Embryonic facial prominence (tissue), 1 donor: Measurements from ENCODE around the gene OR5M8.

Experiments used
- DNase-seq: peaks from one replicate; pipeline ENCODE4 v3.0.0-alpha.2; 2016; ENCODE audit errors: extremely low spot score

Gene OR5M8

DNA sequence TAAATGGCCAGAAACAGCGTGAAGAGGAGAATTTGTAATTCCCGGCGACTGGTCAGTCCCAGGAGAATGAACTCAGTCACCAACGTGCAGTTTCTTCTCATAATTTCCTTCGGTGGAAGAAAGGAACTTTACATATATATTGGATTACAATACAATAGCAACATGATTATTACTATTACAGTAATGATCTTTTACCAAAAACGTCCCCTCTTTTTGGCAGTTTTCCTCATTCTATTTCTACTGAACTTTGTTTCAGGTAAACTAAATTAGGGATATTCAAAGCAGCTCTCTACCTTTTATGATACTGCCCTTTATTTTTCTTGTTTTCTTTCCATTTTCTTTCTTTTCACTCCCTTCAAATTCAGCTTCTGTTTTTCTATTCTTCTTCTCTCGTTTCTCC is at the start of gene OR5M8:
TSS of gene OR5M8 (minus strand) at position 101 of the 400 bp plus-strand sequence. CDS start at position 101, 0 bp downstream.
- no peak for DNase-seq

DNA sequence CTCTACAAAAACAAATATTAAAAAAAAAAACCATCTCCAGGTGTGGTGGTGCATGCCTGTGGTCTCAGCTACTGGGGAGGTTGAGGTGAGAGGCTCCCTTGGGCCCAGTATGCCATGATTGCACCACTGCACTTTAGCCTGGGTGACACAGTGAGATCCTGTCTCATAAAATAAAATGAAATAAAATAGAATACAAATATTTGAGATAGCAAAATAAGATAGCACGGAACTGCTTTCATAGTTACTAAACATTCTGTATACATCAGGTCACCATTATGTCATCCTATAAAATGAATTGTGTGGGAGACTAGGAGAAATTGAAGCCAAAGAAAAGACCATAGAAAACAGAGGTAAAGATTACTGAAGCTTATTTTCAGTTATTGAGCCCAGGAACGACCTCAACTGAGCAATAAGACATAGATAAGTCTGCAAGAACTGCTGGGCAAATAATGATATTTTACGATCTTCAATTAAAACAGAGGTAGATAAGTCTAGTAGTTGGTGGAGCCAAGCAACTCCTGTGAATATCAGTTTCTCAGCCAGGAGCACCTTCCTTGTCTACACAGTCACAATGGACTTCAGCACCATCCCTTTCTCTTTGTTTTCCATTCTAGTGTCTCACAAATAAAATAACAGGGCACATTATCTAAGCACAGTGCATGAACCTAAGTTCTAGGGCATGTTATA is 42.0 kb upstream of the OR5M8 start:
- DNase-seq = no peak

DNA sequence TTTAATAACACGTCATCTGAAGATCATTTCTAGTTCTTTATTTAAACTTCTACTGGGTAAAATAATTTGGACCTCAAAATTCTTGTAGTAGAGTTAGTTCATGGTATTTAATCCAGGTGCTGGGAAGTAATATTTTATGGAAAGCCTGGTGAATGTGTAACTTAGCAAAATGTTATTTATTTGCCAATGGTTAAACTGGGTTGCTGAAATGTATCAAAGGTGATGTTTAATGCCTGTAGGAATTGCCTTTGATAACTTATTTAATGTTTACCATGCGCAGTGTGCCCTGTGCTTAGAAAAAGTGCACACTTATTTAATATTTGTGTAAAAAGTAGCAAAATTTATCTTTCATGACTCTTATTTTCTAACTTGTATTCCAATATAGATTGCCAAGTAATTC is 40.7 kb upstream of the OR5M8 start:
- DNase-seq = no peak

DNA sequence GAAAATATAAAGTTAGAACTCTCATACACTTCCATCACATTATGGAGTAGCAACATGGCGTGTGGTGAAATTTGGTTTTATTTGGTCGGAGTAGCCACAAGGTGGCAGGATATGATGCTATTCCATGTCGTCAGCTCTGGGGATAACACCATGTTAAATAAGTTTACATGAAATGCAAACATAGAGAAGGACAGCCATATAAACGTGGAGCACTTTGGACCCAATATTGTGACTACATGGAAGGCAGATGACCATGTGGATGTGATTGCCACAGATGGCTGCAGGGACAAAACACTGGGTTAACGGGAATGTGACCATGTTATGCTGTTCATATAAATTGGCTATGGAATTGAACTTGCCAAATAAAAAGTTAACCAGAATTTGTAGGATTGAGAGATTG is 30.8 kb upstream of the OR5M8 start:
- no peak for DNase-seq

DNA sequence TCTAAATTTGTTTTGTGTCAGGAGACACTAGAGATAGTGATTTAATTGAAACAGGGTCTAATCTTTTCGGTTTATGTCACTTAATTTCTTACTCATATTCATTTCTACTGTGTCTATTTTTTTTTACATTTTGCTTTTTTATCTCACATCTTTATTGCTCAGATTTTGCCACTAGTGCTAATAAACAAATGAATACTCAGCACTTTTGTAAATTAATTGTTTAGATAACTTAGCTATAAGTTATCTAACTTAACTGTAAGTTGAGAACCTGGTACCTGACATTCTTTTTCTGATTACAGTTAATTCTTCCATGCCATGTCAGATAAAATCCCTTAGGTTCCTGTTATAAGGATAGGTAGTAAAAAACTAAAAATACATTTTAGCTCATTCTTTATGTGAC is 22.1 kb upstream of the OR5M8 start:
- DNase-seq = no peak

DNA sequence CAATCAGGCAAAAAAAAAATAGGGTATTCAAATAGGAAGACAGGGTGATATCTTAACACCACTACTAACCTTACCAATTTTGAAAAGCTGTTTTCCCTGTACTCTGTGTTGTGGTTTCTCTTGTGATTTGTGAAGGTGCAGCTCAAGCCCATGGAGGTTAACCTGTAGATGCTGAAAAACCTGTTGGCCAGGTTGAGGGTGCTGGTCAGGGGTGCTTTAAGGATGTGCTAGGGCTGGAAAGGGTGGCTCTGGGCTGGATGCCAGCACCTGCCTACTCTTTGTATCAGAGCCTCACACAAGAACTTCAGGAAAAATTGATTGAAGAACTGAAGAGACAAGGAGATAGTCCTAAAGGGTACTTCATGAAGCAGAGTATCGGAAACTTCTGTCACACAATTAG is 18.3 kb upstream of the OR5M8 start:
- no peak for DNase-seq

DNA sequence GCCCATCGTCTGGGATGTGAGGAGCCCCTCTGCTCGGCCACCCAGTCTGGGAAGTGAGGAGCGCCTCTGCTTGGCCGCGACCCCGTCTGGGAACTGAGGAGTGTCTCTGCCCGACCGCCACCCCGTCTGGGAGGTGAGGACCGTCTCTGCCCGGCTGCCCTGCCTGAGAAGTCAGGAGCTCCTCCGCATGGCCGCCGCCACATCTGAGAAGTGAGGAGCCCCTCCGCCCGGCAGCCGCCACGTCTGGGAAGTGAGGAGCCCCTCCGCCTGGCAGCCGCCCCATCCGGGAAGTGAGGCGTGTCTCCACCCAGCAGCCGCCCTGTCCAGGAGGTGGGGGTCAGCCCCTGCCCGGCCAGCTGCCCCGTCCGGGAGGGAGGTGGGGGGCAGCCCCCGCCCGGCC is 5.8 kb upstream of the OR5M8 start:
- no peak for DNase-seq

DNA sequence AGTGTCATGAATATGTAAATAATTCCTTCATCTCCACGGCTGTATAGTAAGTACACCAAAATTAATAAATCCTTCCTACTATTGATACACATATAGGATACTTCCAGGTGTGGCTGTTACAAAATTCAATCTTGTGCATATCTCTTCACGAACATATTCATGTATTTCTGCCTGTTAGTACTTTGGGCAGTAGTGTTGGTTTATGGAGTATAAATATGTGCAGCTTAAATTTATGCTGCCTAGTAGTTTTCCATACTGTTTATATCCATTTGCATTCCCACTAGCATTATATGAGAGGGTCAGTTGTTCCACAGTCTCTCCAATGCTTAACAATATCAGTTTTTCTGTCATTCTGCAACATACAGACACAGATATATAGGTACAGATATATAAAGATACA is 3.9 kb upstream of the OR5M8 start:
- no peak for DNase-seq

DNA sequence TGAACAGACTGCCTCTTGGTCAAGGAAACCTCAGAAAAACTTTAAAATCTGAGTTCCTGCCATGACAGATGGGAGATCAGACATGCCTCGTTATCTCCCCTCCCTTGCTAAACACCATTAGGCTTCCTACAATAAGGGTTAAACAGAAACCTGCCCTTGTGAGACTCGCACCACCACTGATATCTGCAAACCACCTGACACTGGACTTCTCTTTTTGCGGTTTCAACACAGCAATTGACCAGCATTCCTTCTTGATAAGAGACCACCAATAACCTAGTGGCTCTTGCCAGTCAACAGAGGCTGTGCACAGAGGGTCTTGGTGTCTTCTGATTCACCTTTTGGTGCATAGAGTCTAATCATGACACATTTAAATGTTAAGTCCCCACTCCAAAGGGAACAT is 4.4 kb downstream of the OR5M8 start:
- no peak for DNase-seq

DNA sequence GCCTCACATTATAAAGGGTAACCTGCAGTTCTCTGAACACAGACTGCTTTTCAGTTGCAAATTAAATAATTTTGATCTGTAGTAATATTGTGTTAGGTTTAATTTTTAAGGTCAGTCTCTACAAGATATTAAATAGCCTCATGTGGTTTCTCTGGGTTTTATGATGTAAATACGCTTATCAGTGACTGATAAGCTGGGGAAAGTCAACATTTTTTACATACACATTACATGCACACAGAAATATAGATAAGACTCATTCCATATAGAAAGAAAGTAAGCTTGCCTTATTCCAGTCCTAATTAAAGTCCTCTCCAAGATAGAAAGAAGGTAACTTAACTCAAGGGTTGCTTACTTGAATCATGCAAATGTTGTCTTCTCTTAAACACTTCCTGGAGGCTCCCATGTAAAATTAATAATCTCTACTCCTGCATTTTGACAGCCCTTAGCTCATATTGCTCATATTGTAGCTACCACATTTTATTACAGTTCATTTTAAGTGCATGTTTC is 16.4 kb downstream of the OR5M8 start:
- DNase-seq = no peak

DNA sequence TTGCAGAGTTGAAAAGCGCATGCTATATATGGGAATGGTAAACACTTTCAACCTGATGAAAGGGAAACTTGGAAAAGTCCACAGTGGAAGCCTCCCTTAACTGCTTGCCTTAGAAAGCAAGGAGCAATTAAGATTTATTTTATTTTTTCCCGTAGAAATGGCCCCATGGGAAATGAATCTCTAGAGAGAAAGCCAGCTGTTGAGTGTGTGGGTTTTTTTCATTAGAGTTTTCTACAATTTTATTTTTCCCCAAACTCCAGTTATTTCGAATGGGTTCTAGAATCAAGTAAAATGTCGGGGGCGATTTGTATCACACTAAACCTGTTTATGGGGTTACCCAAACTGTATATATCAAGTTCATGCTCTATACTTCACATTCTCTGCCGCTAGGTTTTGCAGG is 17.9 kb downstream of the OR5M8 start, which contains the start of gene OR5M3:
TSS of gene OR5M3 (minus strand) at position 101 of the 400 bp plus-strand sequence. CDS start 2,855 bp downstream, outside the sequence.
- DNase-seq = no peak

DNA sequence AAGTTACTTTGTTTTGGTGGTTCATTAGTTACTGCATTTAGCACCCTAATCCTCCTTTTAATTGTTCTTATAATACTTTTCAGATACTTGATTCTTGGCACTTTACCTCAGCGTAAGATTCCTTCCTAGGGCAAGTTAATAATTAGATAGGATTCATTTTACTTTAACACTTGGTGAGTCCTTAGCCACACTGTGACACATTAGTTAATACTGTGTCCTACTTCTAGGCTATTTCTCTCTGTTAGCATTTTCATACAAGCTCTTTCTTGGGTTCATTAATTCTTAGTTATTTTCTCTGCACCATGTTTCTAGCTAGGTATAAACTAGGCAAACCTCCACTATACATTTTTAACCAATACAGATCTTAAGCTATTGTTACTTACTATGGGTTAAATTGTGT is 34.1 kb downstream of the OR5M8 start:
- no peak for DNase-seq

DNA sequence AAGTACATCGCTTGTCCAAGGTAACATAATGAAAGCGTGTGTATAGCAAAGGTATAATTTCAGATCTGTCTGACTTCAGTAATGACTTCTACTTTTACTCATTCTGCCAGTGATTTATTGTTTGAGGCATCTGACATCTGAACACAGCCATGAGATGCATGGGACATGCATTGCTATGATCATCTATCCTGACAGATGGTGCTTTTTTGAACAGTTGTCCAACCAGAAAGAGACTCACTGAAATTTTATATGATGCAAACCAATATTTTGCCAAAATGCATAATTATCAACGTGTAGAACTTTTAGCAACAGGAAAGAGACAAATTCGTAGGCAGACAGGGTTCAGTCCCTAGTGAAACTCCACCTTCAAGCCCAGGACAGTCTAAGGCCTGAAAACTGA is 37.6 kb downstream of the OR5M8 start:
- no peak for DNase-seq
